K562 (cell line): Measurements from ENCODE around the gene TOMM40L. TPM values are rescaled to one million over a fixed set of nuclear protein-coding genes. Genes with fewer than 3 reads are reported as not detected.

Experiments used
- CREB5 ChIP-seq: fragments of 250-450 bp; sonication (Bioruptor Pico); IDR thresholded peaks from 2 replicates; pipeline ENCODE4 v1.5.0; 2020; ENCODE audit warnings: mild to moderate bottlenecking
- TCF3 ChIP-seq: sonication (generic); formaldehyde crosslinking; IDR thresholded peaks from 2 replicates; pipeline ENCODE4 v1.4.0; 2020; ENCODE audit warnings: mild to moderate bottlenecking, missing genetic modification reagents
- ZBTB11 ChIP-seq, 3 experiments: fragments of 200-800 bp in 1 of 3; fragments of 250-450 bp in 1 of 3; fragments of 450-650 bp in 1 of 3; sonication (Bioruptor Pico) in 1 of 3; sonication (Bioruptor generic) in 1 of 3; formaldehyde crosslinking in 1 of 3; IDR thresholded peaks; 2 replicates each; pipeline versions ENCODE4 v1.6.1 to v1.8.0; 2016 to 2022; ENCODE audit warnings: mild to moderate bottlenecking in 2 of 3, missing genetic modification characterization in 2 of 3, missing compliant biosample characterization in 1 of 3, moderate library complexity in 1 of 3
- polyA plus RNA-seq, 8 experiments: library from polyadenylated mRNA; depleted of rRNA in 4 of 8; stranded (reverse) in 5 of 8; unstranded in 3 of 8; fragments of >200 nt; fragmentation: Nextera tagmentation in 2 of 8; fragmentation: Illumina TruSeq in 1 of 8; extraction: Ambion mirVana in 2 of 8; extraction: Trizol in 1 of 8; gene quantifications; 2 replicates each; pipeline versions ENCODE4 v1.2.1 to v1.2.3, GENCODE V29; 2011 to 2014; ENCODE audit warnings: inconsistent platforms in 1 of 8, missing spikeins in 1 of 8
- total RNA-seq, 7 experiments: library from RNA; depleted of rRNA in 6 of 7; stranded (reverse); fragments of >200 nt in 6 of 7; fragmentation: Illumina TruSeq in 2 of 7; extraction: Trizol in 2 of 7; gene quantifications; 2 replicates each; pipeline versions ENCODE4 v1.2.1 to v1.2.3, GENCODE V29; 2011 to 2021; ENCODE audit warnings: low replicate concordance in 1 of 7

Gene TOMM40L
- total and polyA plus RNA-seq, 9 of the 15 experiments (the other 6 are each of a cell fraction or from before 2014, with no cell fraction given), result 9.6 to 33.6 (median 25.2) TPM

- no peak for TF ChIP-seq ZBTB11 (CRISPR knock-in tag; IDR thresholded peaks at IDR 0.05)
- no peak for TF ChIP-seq CREB5
- TF ChIP-seq TCF3 (CRISPR knock-in tag), result no peak
Observed at GRCh38 chr1:161227196-161227871, 1.5 kb downstream of the TOMM40L start (continued).
